RWPE2 (cell line): Measurements from ENCODE around the gene SLC38A5.

Source experiments
- ATAC-seq: fragments of 200-7000 bp; cut with Tn5 transposase; 3 replicates; pipeline ENCODE4 v1.9.1; 2021; ENCODE audit warnings: low read depth
- DNase-seq: peaks from one replicate; pipeline ENCODE4 v3.0.0-alpha.2; 2020; ENCODE audit warnings: low spot score
- H3K27ac ChIP-seq: fragments of 450-650 bp; 2 replicates; pipeline ENCODE4 v1.5.1; 2017; ENCODE audit warnings: mild to moderate bottlenecking; ENCODE audit not compliant: poor library complexity, severe bottlenecking
- H3K27me3 ChIP-seq: fragments of 250-450 bp; sonication (Bioruptor Pico); 2 replicates; pipeline ENCODE4 v1.5.1; 2021; ENCODE audit warnings: mild to moderate bottlenecking, moderate library complexity; ENCODE audit not compliant: insufficient read depth, poor library complexity, severe bottlenecking
- H3K36me3 ChIP-seq: fragments of 250-450 bp; sonication (Bioruptor Pico); 2 replicates; pipeline ENCODE4 v1.5.1; 2020; ENCODE audit warnings: low read depth, mild to moderate bottlenecking, moderate library complexity
- H3K4me1 ChIP-seq: fragments of 250-450 bp; sonication (Bioruptor Pico); 2 replicates; pipeline ENCODE4 v1.5.1; 2021; ENCODE audit warnings: mild to moderate bottlenecking, moderate library complexity; ENCODE audit not compliant: insufficient read depth, poor library complexity, severe bottlenecking
- H3K4me3 ChIP-seq: fragments of 250-450 bp; sonication (Bioruptor Pico); 2 replicates; pipeline ENCODE4 v1.5.1; 2021; ENCODE audit warnings: mild to moderate bottlenecking, moderate library complexity; ENCODE audit not compliant: severe bottlenecking
- H3K9me3 ChIP-seq: fragments of 250-450 bp; sonication (Bioruptor Pico); 2 replicates; pipeline ENCODE4 v1.5.1; 2021; ENCODE audit warnings: mild to moderate bottlenecking, moderate library complexity; ENCODE audit not compliant: severe bottlenecking
- CTCF ChIP-seq: fragments of 450-650 bp; IDR thresholded peaks from one replicate; pipeline ENCODE4 v1.5.1; 2017; ENCODE audit warnings: mild to moderate bottlenecking, moderate library complexity; ENCODE audit not compliant: poor library complexity, severe bottlenecking

The SLC38A5 gene

GRCh38 chrX:48468693-48469691, 1.1 kb downstream of the SLC38A5 start:
- H3K27me3 ChIP-seq, result no peaks in the 10 kb centered on the region
- ATAC-seq (no peak), DNase-seq (no peak)
- no peaks in the 10 kb centered on the region for H3K36me3 ChIP-seq
- H3K9me3 ChIP-seq, result no peaks in the 10 kb centered on the region
- no peaks in the 10 kb centered on the region for H3K4me1 ChIP-seq
- H3K27ac ChIP-seq, result peak overlapping the region; percentile 30
- no peak for TF ChIP-seq CTCF
- H3K4me3 ChIP-seq, result peak overlapping the region; percentile 25

- peak overlapping the region; percentile 25 for H3K4me3 ChIP-seq
- no peak for ATAC-seq
- no peaks in the 10 kb centered on the region for H3K36me3 ChIP-seq
- H3K4me1 ChIP-seq, result no peaks in the 10 kb centered on the region
- peak overlapping the region; percentile 30 for H3K27ac ChIP-seq
- no peaks in the 10 kb centered on the region for H3K9me3 ChIP-seq
- DNase-seq, result no peak
- no peaks in the 10 kb centered on the region for H3K27me3 ChIP-seq
- no peak for TF ChIP-seq CTCF
These were observed 1.8 kb downstream of the SLC38A5 start for GRCh38 chrX:48468247-48468671.

GRCh38 chrX:48467281-48467761, 2.7 kb downstream of the SLC38A5 start:
- peak overlapping the region; percentile 25 for H3K4me3 ChIP-seq
- H3K4me1 ChIP-seq, result no peaks in the 10 kb centered on the region
- H3K36me3 ChIP-seq, result no peaks in the 10 kb centered on the region
- no peak; the same call in 2 of the 3 replicates for ATAC-seq
- H3K9me3 ChIP-seq, result no peaks in the 10 kb centered on the region
- peak overlapping the region; percentile 30 for H3K27ac ChIP-seq
- TF ChIP-seq CTCF, result no peak
- no peaks in the 10 kb centered on the region for H3K27me3 ChIP-seq
- DNase-seq, result no peak

GRCh38 chrX:48466696-48467095, 3.4 kb downstream of the SLC38A5 start:
- no peaks in the 10 kb centered on the region for H3K27me3 ChIP-seq
- H3K4me1 ChIP-seq, result no peaks in the 10 kb centered on the region
- ATAC-seq, result no peak
- no peak for DNase-seq
- H3K36me3 ChIP-seq, result no peaks in the 10 kb centered on the region
- no peaks in the 10 kb centered on the region for H3K9me3 ChIP-seq
- TF ChIP-seq CTCF, result no peak
- H3K4me3 ChIP-seq, result no peak overlapping the region
- H3K27ac ChIP-seq, result no peak overlapping the region
